Hepatic stellate cell (primary cell): ENCODE data around the gene RRAS2.
"Not testable (repeated sequence)": the region's sequence is repeated elsewhere in the genome, so short reads cannot be mapped to it uniquely, and the experiment has no call there.

ENCODE experiments used
- DNase-seq: peaks from one replicate; pipeline ENCODE4 v3.0.0; 2011; ENCODE audit warnings: low spot score

RRAS2 gene

DNA sequence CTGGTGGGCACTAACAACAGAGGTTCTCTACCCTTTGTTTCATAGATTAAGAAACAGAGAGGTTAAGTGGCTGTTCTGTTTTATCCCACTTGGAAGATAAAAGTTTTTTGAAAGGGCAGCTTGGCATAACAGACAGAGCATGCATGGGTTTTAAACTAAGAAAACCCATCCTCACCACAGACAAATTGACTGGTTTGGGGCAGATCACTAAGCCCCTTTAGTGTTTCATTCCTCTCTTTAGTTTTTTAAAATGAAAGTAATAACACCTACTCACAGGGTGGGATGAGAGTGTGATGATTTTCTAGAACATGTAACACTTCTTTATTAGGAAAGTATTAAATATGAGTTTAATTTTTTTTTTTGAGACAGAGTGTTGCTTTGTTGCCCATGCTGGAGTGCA is 12.3 kb upstream of the RRAS2 start:
- DNase-seq: no peak

- DNase-seq: no peak
These were observed 11.5 kb upstream of the RRAS2 start for GRCh38 chr11:14370496-14370895.

DNA sequence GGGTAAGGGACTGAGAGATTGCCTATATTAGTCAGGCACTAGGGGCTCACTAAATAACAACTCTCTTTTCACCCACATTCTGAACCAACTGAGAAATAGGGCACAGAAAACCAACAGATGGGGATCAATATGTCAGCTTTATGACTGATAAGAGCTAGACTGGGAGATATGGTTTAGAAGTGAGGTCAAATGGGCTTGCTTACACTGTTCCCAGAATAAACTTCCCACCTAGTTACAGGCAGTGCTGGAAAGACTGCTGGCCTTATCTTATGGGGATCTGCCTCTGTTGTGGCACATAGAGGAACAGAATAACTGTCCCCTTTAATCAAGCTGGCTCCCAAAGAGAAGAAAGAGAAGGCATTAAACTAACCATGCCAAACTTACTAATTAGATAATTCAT is 10.6 kb upstream of the RRAS2 start:
- no peak for DNase-seq

- DNase-seq: no peak
These were observed 8.0 kb upstream of the RRAS2 start for GRCh38 chr11:14366936-14367335.

DNA sequence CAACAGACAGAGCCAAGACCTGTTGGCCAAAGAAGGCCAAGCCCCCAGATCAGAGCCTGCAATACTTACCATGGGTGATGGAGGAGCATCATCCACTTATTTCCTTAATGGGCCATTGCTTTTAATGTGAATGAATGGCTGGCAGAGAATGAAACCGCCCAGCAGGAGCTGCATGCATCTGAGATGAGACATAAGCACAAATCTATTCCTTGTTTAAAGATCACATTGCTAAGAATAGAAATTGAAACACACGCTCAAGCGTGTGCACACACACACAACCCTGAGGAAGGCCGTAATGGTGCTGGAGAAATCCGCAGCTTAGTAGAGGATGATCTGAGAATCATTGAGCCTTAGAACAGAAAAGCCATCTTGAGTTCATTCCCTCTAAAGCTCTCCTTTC is 5.3 kb upstream of the RRAS2 start:
- DNase-seq: no peak

DNA sequence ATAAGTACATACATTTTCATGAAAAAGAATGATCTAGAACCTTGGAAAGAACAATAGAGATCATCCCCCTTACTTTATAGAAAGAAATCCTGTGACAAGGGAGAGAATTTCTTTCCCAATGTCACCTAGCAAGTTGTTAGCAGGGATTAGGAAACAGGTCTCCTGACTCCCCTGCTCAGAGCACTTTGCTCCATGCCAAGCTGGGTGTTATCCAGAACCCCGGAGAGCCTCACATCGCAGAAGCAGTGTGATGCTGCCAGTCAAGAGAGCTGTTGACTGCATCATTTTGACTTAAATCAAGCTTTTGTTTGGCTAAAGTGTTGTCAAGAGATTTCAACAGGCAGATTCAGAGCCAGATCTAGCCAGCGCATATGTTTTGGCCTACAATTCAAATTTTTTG is 3.6 kb upstream of the RRAS2 start:
- DNase-seq: no peak

DNA sequence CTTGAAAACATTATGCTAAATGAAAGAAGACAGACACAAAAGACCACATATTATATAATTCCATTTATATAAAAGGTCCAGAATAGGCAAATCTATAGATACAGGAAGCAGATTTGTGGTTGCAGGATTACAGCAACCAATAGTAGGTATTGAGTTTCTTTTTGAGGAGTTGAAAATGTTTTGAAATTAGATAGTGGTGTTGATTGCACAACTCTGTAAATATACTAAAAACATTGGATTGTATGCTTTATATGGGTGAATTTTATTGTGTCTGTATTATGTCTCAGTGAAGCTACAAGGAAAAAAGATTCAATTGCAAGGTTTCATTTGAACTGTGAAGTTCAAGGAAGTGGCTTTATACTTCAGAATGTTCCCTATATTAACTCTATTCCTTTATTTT is 3.0 kb upstream of the RRAS2 start:
- DNase-seq: no peak

GRCh38 chr11:14360976-14361375 is 2.0 kb upstream of the RRAS2 start:
- no peak for DNase-seq

DNA sequence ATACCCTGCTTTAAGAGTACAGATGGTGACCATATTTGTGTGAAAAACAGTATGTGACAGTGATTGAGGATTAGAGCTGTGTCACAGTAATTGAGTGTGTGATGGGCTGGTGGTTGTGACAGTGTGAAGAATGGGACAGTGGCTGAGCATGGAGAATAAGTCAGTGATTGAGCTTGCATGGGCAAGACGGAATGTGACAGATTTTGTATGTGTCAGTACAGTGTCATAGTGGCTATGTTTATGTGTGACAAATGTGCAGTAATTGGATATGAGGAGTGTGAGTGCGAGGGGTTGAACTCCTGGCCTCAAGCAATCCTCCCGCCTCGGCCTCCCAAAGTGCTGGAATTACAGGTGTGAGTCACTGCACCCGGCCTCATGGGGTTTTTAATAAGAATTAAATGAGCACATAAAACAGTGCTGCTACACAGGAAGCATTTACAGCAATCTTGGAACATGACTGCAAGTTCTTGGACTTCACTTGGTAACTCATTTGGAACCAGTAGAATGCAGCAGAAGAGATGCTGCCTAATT is 583 bp upstream of the RRAS2 start:
- DNase-seq: no peak

GRCh38 chr11:14357881-14358728 is 878 bp downstream of the RRAS2 start:
- peak; percentile 77 for DNase-seq

GRCh38 chr11:14356342-14356741 is 2.6 kb downstream of the RRAS2 start:
- no peak for DNase-seq

DNA sequence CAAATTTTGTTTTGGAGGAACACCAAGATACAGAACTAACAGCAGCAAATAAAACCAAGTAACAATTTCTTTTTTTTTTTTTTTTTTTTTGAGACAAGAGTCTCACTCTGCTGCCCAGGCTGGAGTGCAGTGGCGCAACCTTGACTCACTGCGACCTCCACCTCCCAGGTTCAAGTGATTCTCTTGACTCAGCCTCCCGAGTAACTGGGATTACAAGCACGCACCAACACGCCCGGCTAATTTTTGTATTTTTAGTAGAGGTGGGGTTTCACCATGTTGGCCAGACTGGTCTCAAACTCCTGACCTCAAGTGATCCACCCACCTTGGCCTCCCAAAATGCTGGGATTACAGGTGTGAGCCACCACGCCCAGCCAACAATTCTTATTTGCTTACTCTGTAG is 4.4 kb downstream of the RRAS2 start:
- not testable (repeated sequence) for DNase-seq

- no peak for DNase-seq
These were observed 8.2 kb downstream of the RRAS2 start for GRCh38 chr11:14350716-14351238.

DNA sequence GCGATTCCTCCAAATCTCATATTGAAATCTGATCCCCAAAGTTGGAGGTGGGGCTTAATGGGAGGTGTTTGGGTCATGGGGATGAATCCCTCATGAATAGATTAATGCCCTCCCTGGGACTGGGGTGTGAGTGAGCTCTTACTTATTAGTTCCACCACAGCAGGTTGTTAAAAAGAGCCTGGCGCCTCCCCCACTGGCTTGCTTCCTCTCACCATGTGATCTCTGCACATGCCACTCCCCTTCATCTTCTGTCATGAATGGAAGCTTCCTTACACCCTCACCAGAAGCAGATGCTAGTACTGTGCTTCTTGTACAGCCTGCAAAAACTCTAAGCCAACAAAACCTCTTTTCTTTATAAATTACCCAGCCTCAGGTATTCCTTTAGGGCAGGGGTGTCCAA is 8.8 kb downstream of the RRAS2 start:
- no peak for DNase-seq

DNA sequence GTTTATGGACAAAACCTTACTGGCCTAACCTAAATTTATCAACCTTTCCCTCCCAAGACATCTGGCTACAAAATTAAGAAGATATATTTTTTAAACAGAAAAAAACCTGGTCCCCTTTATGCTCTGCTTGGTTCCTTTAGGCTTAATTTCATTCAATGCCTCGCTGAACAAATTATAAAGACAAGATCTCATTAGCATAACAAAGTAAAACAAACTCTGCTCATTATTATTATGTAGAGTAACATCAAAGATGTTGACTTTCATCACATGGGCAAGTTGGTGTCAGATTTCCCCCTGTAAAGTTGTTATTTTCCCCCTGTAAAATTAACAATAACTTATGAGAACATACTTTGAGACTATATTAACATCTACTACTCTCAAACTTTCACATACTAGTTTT is 11.0 kb downstream of the RRAS2 start:
- no peak for DNase-seq

- no peak for DNase-seq
These were observed 11.5 kb downstream of the RRAS2 start for GRCh38 chr11:14347494-14347893.

GRCh38 chr11:14346303-14346955 is 12.6 kb downstream of the RRAS2 start:
- DNase-seq: no peak

DNA sequence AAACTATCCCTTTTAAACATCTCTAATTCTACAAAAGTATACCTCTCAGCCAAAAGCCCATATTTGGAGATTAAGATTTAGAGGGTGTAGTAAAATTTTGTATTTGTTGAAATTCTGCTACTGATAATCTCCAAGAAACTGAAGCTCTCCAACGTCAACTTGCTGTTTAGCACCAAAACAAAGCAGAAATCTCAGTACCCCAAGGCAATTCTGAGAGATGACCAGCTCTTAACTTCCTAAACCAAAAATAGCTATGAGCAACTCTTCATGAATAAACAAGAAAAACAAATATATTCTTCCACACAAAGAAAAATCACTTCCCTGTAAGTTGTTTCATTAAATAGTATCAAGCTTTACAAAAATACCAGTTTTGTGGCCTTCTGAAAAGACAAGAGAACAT is 13.3 kb downstream of the RRAS2 start:
- DNase-seq: no peak

DNA sequence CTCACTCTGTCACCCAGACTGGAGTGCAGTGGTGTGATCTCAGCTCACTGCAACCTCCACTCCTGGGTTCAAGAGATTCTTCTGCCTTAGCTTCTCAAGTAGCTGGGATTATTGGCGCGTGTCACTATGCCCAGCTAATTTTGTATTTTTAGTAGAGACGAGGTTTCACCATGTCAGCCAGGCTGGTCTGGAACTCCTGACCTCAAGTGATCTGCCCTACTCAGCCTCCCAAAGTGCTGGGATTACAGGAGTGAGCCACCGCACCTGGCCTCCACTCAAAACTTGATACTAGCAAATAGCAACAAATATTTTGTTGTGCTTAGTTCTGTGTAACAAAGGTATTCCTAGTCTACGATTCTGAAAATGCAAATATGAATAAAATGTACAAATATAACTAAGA is 14.0 kb downstream of the RRAS2 start:
- not testable (repeated sequence) for DNase-seq

DNA sequence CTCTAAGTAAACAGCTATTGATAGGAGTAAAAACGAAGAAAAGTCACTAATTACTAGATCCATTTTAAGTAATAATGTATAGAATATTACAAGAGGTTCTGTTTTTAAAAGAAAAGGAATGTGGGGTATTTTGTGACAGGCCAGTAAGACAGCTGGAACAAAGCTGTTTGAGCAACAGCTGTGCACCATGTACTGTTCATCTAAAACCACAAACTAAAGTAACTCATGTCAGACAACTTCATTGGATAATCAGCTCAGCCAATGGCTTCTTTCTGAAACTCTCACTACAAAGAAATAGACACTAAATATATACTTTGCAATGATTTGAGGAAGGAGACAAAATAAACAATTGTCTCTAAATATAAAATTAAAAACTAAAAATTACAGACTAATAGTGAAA is 16.1 kb downstream of the RRAS2 start:
- peak; percentile 33 for DNase-seq

DNA sequence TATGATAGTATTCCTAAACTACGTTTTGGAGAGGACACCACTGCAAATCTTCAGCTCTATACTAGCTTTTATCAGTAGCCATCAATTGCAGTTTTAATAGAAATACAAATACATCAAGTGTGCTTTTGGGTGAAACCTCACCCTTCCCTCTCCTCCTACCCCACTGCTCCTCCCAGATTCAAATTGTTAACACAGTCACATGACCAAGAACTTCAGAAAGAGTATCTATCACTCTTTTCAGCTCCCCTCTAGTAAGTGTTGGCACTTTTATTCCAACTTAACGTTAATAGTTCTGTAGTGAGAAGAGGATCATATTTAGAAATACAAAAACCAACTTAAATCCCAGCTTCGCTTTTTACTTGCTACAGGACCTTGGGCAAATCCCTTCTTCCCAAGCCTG is 17.0 kb downstream of the RRAS2 start:
- no peak for DNase-seq

GRCh38 chr11:14340721-14341120 is 18.3 kb downstream of the RRAS2 start:
- DNase-seq: no peak

- DNase-seq: no peak
These were observed 19.6 kb downstream of the RRAS2 start for GRCh38 chr11:14339356-14339755.
